HEK293 (cell line): ENCODE results near the gene RXYLT1.

Source experiments
- CTCF ChIA-PET: fragments of 350-600 bp; formaldehyde crosslinking; extraction: SDS; loops from one replicate; lab custom pipeline; 2021; ENCODE audit warnings: antibody characterized with exemption; lab: Yijun Ruan, JAX
- POLR2A ChIA-PET: fragments of 300-600 bp; formaldehyde crosslinking; extraction: SDS; loops from one replicate; lab custom pipeline; 2020; ENCODE audit warnings: antibody characterized with exemption, inconsistent platforms; lab: Yijun Ruan, JAX
- H3K27ac ChIP-seq: fragments of 200-500 bp; sonication (Bioruptor generic); 2 replicates; pipeline ENCODE4 v1.5.1; 2014; ENCODE audit warnings: low read depth, low read length, control low read depth, inconsistent platforms; ENCODE audit errors: extremely low read depth
- H3K36me3 ChIP-seq, 2 experiments: fragments of 200-500 bp in 1 of 2; sonication (Bioruptor generic) in 1 of 2; 1 replicate in 1 of 2; 2 replicates in 1 of 2; pipeline ENCODE4 v1.5.1; 2014 to 2017; ENCODE audit warnings: inconsistent platforms in 2 of 2, low read length in 2 of 2; ENCODE audit not compliant: control insufficient read depth in 2 of 2, insufficient read depth in 1 of 2
- H3K4me1 ChIP-seq: fragments of 200-500 bp; sonication (Bioruptor generic); 2 replicates; pipeline ENCODE4 v1.5.1; 2014; ENCODE audit warnings: mild to moderate bottlenecking, low read length, inconsistent platforms; ENCODE audit not compliant: control insufficient read depth, insufficient read depth
- H3K4me3 ChIP-seq: 2 replicates; pipeline ENCODE4 v1.5.1; 2011; ENCODE audit warnings: low read depth, mild to moderate bottlenecking, control low read depth, low read length, moderate library complexity
- H3K9me3 ChIP-seq: fragments of 200-500 bp; sonication (Bioruptor generic); 2 replicates; pipeline ENCODE4 v1.5.1; 2014; ENCODE audit warnings: low read depth, low read length, inconsistent platforms; ENCODE audit not compliant: control insufficient read depth, insufficient read depth
- HOXC10 ChIP-seq: sonication (generic); formaldehyde crosslinking; IDR thresholded peaks from 2 replicates; pipeline ENCODE4 v1.8.1; 2023; ENCODE audit warnings: mild to moderate bottlenecking, missing genetic modification reagents
- IKZF3 ChIP-seq: fragments of 450-650 bp; IDR thresholded peaks from 2 replicates; pipeline ENCODE4 v1.5.0; 2018; ENCODE audit warnings: missing biosample characterization, mild to moderate bottlenecking, missing genetic modification characterization, moderate library complexity
- KLF8 ChIP-seq: fragments of 450-650 bp; formaldehyde crosslinking; IDR thresholded peaks from 2 replicates; pipeline ENCODE4 v1.5.1; 2016; ENCODE audit warnings: missing biosample characterization, missing genetic modification characterization
- REST ChIP-seq: fragments of 450-650 bp; formaldehyde crosslinking; IDR thresholded peaks from 2 replicates; pipeline ENCODE4 v1.5.1; 2016; ENCODE audit warnings: missing biosample characterization, missing genetic modification characterization
- SETDB1 ChIP-seq: IDR thresholded peaks from one replicate; pipeline ENCODE4 v1.6.1; 2017; ENCODE audit warnings: mild to moderate bottlenecking, low read length, moderate library complexity, mixed read lengths; ENCODE audit not compliant: insufficient read length
- SP3 ChIP-seq: fragments of 450-650 bp; formaldehyde crosslinking; IDR thresholded peaks from 2 replicates; pipeline ENCODE4 v1.5.1; 2016; ENCODE audit warnings: missing biosample characterization, missing genetic modification characterization
- ZBTB26 ChIP-seq: fragments of 450-650 bp; formaldehyde crosslinking; optimal IDR thresholded peaks from 2 replicates; pipeline ENCODE3; 2016; ENCODE audit warnings: missing biosample characterization, mild to moderate bottlenecking, missing genetic modification characterization
- ZNF121 ChIP-seq: fragments of 450-650 bp; formaldehyde crosslinking; IDR thresholded peaks from 2 replicates; pipeline ENCODE4 v1.5.1; 2016; ENCODE audit warnings: missing biosample characterization, missing genetic modification characterization
- ZNF175 ChIP-seq: fragments of 450-650 bp; formaldehyde crosslinking; IDR thresholded peaks from 2 replicates; pipeline ENCODE4 v1.5.1; 2016; ENCODE audit warnings: missing biosample characterization, missing genetic modification characterization
- ZNF202 ChIP-seq: fragments of 450-650 bp; formaldehyde crosslinking; IDR thresholded peaks from 2 replicates; pipeline ENCODE4 v1.5.1; 2016; ENCODE audit warnings: missing biosample characterization, missing genetic modification characterization, borderline replicate concordance
- ZNF488 ChIP-seq: fragments of 450-650 bp; formaldehyde crosslinking; IDR thresholded peaks from 2 replicates; pipeline ENCODE4 v1.5.1; 2016; ENCODE audit warnings: missing biosample characterization, missing genetic modification characterization
- ZNF621 ChIP-seq: fragments of 450-650 bp; formaldehyde crosslinking; IDR thresholded peaks from 2 replicates; pipeline ENCODE4 v1.5.1; 2017; ENCODE audit warnings: missing biosample characterization, missing genetic modification characterization

The RXYLT1 gene

GRCh38 chr12:63815482-63815852 lies 35.8 kb downstream of the RXYLT1 start (continued):
- TF ChIP-seq ZNF121 (tag by site-specific recombination) (no peak), ZBTB26 (tag by site-specific recombination) (no peak), SP3 (tag by site-specific recombination) (no peak), KLF8 (tag by site-specific recombination) (no peak)
- TF ChIP-seq, all 188 proteins: peak for 0

- Histone ChIP-seq H3K9me3 (no peaks in the 10 kb centered on the region), H3K4me3 (no peak overlapping the region), H3K4me1 (no peaks in the 10 kb centered on the region), H3K36me3 (no peaks in the 10 kb centered on the region), H3K27ac (no peak overlapping the region)
- ChIA-PET CTCF (interaction anchor here (1.3 kb wide), 1 partner anchor 10 kb away, joined by 4 read pairs; no protein-coding TSS in a partner anchor), POLR2A (interaction anchor here (0.6 kb wide), 1 partner anchor 697 kb away, joined by 7 read pairs; no protein-coding TSS in a partner anchor)
- TF ChIP-seq ZNF175 (no peak), ZNF621 (tag by site-specific recombination) (no peak), HOXC10 (no peak)
Measured at GRCh38 chr12:63816031-63816430, 36.3 kb downstream of the RXYLT1 start.

- peak; percentile 7 for TF ChIP-seq SETDB1
- no peak for TF ChIP-seq IKZF3 (tag by site-specific recombination)
- TF ChIP-seq REST (tag by site-specific recombination) = peak; percentile 54; the same call in 1 of the 2 replicates
- no peaks in the 10 kb centered on the region for H3K36me3 ChIP-seq
- no peaks in the 10 kb centered on the region for H3K9me3 ChIP-seq
- H3K4me1 ChIP-seq = no peaks in the 10 kb centered on the region
- ChIA-PET POLR2A (no interaction called here), CTCF (interaction anchor here (0.6 kb wide), 3 partner anchors 14 to 150 kb away, joined by 3 to 5 read pairs (median 3); no protein-coding TSS in a partner anchor)
- H3K27ac ChIP-seq = no peak overlapping the region
- no peak overlapping the region for H3K4me3 ChIP-seq
Measured at GRCh38 chr12:63820427-63820826, 40.7 kb downstream of the RXYLT1 start.

GRCh38 chr12:63821781-63822251 lies 42.1 kb downstream of the RXYLT1 start:
- TF ChIP-seq ZNF202 (tag by site-specific recombination) = 0 out of 2 replicates have a peak, but pooled peaks have one; percentile 45
- no peak for TF ChIP-seq ZNF488 (tag by site-specific recombination)
- POLR2A ChIA-PET = no interaction called here
- H3K36me3 ChIP-seq = no peaks in the 10 kb centered on the region
- no peaks in the 10 kb centered on the region for H3K4me1 ChIP-seq
- CTCF ChIA-PET = interaction anchor here (0.6 to 1.5 kb wide), 2 partner anchors 402 to 435 kb away, joined by 3 to 6 read pairs; no protein-coding TSS in a partner anchor
- no peak overlapping the region for H3K27ac ChIP-seq
- no peak overlapping the region for H3K4me3 ChIP-seq
- H3K9me3 ChIP-seq = no peaks in the 10 kb centered on the region
